Midbrain (tissue), 1 donor: ENCODE results near the gene MLIP.
"Not testable (repeated sequence)": the region's sequence is repeated elsewhere in the genome, so short reads cannot be mapped to it uniquely, and the experiment has no call there.

Experiments
- DNase-seq: peaks from one replicate; lab custom pipeline; 2025; lab: John Stamatoyannopoulos, UW

Gene MLIP

GRCh38 chr6:54140811-54141210 lies 29.6 kb downstream of the MLIP start:
- DNase-seq: no peak

- DNase-seq: no peak
Observed at GRCh38 chr6:54142889-54143519, 31.8 kb downstream of the MLIP start.

- DNase-seq: no peak
Observed at GRCh38 chr6:54151861-54152260, 40.6 kb downstream of the MLIP start.

- no peak for DNase-seq
Observed at GRCh38 chr6:54156650-54157250, 45.5 kb downstream of the MLIP start.

- no peak for DNase-seq
Observed at GRCh38 chr6:54157405-54157804, 46.2 kb downstream of the MLIP start.

- DNase-seq: no peak
Observed at GRCh38 chr6:54173089-54173488, 61.8 kb downstream of the MLIP start.

- DNase-seq: no peak
Observed at GRCh38 chr6:54179152-54179551, 67.9 kb downstream of the MLIP start.

GRCh38 chr6:54183616-54184015 lies 72.4 kb downstream of the MLIP start:
- DNase-seq: no peak

GRCh38 chr6:54185885-54186284 lies 74.6 kb downstream of the MLIP start:
- no peak for DNase-seq

GRCh38 chr6:54188846-54189245 lies 77.6 kb downstream of the MLIP start:
- DNase-seq: no peak

GRCh38 chr6:54191461-54191860 lies 80.2 kb downstream of the MLIP start:
- DNase-seq: no peak

- DNase-seq: no peak
Observed at GRCh38 chr6:54192993-54193392, 81.8 kb downstream of the MLIP start.

- no peak for DNase-seq
Observed at GRCh38 chr6:54193560-54193959, 82.3 kb downstream of the MLIP start.

- no peak for DNase-seq
Observed at GRCh38 chr6:54194067-54194466, 82.8 kb downstream of the MLIP start.

- DNase-seq: no peak
Observed at GRCh38 chr6:54195637-54196036, 84.4 kb downstream of the MLIP start.

GRCh38 chr6:54196905-54197304 lies 85.7 kb downstream of the MLIP start:
- DNase-seq: no peak

- no peak for DNase-seq
Observed at GRCh38 chr6:54198134-54198533, 86.9 kb downstream of the MLIP start.

GRCh38 chr6:54203474-54204035 lies 92.3 kb downstream of the MLIP start:
- DNase-seq: not testable (repeated sequence)

GRCh38 chr6:54204921-54205591 lies 93.8 kb downstream of the MLIP start:
- DNase-seq: no peak

GRCh38 chr6:54206510-54206909 lies 95.3 kb downstream of the MLIP start:
- no peak for DNase-seq

GRCh38 chr6:54209983-54210382 lies 98.7 kb downstream of the MLIP start:
- DNase-seq: not testable (repeated sequence)

- DNase-seq: no peak
Observed at GRCh38 chr6:54214286-54214685, 103.0 kb downstream of the MLIP start.

GRCh38 chr6:54216336-54216735 lies 105.1 kb downstream of the MLIP start:
- DNase-seq: no peak
